Measurements from ENCODE around the gene MYZAP.

GRCh38 chr15:57634290-57634689 lies 42.6 kb downstream of the MYZAP start:
- no peak for TF ChIP-seq CTCF (conservative IDR thresholded peaks at IDR 0.05; ENCODE audit: low read depth, low read length)
- TF ChIP-seq EZH2 (IDR thresholded peaks at IDR 0.05; ENCODE audit: borderline replicate concordance, low read depth, low read length, poor library complexity, severe bottlenecking): no peak
